HG03066 (cell line): ENCODE data around the gene DIAPH2.
A peak's percentile ranks its signal among the peaks of the same experiment; 100 is the strongest.
"Not testable (repeated sequence)": the region's sequence is repeated elsewhere in the genome, so short reads cannot be mapped to it uniquely, and the experiment has no call there.

Experiments
- ATAC-seq: cut with Tn5 transposase; IDR thresholded peaks from one replicate; pipeline ENCODE4 v1.9.1; 2021; ENCODE audit warnings: low read depth; ENCODE audit not compliant: unreplicated experiment

The DIAPH2 gene

DNA sequence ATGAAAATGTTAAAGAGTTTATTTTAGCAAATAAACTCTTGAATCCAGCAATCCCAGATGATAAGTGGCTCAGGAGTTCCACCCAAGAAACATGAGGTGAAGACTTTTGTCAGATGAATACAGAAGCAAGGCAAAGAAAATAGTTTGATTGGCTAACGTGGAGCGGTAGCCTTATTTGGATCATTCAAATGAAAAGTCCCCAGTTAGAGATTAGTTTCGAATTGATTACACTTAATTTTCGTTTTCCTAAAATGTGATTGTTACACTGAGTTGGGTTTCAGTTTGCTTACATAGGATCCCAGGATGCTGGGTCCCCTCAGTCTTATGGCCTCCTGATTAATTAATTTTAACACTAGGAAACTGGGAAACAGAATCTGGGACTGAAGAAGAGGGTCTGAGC lies 122.7 kb downstream of the DIAPH2 start:
- no peak for ATAC-seq

DNA sequence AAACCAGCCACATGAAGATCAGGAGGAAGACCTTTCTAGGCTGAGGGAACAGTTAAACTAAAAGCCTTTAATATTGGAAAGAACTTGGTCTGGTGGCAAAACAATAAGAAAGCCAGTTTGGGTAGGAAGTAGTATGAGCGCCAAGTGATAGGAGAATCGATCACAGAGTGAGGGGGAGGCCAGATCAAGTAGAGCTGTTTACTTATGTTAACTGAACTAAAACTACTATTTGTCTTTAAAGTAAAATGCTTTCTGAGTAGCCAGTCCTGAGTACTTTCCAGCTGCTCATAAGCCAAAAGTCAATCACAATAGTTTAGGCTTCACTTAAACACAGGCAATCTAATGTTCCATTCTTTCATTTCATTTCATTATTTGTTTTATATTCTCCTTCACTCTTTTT lies 136.3 kb downstream of the DIAPH2 start:
- no peak for ATAC-seq

DNA sequence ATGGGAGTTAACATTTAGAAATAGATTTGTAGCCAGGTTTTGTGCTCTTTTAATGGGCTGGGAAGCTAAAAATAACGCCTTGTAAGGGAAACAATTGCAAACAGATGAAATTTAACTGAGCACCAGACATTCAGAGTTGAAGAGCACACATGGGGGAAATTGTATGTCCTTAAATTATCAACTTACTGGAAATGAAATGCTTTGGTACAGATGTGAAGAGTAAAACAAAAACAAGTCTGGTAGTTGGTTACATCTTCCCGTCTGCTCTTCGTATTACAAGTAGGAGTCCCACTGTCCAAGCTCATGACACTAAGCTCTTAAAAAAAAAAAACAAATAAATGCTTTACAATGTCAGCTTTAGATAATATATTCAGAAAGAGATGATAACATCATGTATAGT lies 139.5 kb downstream of the DIAPH2 start:
- no peak for ATAC-seq

DNA sequence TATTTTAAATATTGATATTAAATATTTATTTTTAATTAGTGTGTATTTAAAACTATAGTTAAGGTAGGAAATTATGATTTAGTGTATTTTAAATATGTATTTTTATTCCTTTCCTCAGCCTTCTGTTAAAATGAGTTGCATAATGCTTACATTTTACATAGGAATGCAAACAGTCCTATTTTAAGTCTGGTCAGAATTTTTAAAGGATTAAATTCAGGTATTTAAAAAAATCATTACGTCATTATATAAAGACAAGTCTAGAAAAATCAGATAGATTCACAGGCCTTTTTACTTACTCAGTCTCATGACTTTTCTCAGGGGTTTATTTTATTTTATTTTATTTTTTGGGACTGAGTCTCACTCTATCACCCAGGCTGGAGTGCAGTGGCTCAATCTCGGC lies 148.7 kb downstream of the DIAPH2 start:
- no peak for ATAC-seq

DNA sequence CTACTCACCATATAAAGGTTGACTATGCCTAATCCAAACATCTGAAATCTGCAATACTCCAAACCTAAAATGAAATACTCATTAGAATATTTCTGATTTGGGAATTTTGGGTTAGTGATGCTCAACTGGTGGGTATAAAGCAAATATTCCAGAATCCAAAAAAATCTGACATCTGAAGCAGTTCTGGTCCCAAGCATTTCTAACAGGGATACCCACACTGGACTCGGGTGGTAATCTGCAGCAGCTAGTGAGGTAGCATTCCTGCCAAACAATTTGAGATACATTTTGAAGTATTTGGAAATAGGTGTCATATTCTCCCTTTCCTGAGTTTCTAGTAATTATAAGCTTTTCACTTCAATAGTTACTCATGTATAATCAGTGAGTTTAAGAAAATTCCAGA lies 149.5 kb downstream of the DIAPH2 start:
- ATAC-seq, result no peak

DNA sequence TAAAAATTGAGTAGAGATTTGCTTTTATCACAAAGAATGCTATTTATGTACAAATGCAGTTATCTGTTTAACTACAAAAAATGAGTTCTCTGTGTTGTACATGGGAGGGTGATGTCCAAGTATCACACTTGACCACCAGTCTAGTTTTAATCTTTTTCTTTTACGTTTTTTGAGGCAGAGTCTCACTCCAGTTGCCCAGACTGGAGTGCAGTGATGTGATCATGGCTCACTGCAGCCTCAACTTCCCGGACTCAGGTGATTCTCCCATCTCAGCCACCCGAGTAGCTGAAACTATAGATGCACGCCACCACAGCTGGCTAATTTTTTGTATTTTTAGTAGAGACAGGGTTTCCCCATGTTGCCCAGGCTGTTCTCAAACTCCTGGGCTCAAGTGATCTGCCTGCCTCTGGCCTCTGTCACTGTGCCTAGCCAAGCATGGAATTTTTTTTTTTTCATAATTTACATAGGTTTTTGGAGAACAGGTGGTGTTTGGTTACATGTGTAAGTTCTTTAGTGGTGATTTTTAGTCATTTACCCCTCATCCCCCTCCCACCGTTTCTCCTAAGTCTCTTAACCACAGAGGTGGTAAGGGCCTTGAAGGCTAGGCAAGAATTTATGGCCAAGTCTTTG lies 151.1 kb downstream of the DIAPH2 start:
- peak; percentile 79 for ATAC-seq

DNA sequence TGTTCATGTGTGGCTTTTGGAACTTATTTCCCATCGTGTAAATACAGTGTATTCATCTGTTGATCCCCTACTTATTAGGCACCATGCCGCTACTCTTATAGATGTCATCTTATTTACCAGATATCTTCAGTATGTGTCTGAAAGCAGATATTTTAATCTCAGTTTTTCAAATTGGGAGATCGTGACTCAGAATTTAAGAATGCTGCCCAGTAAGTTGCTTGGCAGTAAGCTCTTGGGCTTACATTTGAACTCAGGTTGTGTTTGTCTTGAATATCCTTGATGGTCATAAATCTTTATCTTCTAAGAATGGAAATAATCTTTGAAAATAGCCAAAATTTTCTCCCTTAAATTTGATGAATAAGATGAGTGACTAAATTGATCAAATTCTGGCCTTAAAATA lies 153.2 kb downstream of the DIAPH2 start:
- no peak for ATAC-seq

DNA sequence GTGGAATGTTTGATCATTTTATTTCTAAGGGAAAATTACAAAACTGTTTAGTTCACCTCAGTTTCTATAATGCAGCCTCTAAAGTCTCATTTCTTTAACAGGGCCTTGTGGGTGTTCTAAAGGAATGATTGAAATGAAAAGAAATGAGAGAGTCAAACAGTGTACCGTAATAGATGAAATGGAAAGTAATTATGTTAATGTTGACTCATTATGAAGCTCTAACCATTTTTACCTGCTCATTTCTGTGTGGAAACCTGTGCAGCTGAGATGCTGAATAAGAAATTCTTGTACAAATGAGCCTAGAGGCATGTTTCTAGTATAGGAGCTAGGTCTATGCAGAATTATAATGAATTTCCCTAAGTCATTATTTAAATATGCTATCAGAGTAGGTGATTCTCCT lies 153.9 kb downstream of the DIAPH2 start:
- ATAC-seq, result no peak

DNA sequence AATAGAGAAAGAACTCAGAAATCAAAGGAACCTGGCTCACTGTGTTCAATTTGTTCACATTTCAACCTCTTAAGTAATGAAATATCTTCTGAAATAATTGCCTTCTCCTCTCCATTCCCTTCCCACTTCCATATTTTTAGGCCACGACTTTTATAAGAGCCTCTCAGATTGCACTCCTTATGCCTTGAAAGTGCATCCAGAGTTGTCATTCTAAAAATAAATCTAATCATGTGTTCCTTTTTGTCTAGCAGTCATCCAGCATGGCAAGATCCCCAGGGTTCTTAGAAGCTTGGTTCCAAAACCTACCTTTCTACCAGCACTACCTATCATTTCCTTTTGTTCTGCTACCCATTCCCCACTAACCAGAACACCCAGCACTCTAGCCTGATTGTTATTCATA lies 156.7 kb downstream of the DIAPH2 start:
- no peak for ATAC-seq

DNA sequence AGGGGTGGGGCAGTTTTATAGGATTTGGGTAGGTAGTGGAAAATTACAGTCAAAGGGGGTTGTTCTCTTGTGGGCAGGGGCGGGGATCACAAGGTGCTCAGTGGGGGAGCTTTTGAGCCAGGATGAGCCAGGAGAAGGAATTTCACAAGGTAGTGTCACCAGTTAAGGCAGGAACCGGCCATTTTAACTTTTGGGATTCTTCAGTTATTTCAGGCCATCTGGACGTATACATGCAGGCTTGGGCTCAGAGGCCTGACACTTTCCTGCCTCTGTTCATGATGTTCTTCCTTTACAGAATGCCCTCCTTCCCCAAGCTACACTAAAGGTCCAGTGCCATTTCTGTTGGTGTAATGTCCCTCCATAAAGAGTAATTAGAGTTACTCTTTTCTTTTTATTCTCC lies 157.2 kb downstream of the DIAPH2 start:
- ATAC-seq, result not testable (repeated sequence)

DNA sequence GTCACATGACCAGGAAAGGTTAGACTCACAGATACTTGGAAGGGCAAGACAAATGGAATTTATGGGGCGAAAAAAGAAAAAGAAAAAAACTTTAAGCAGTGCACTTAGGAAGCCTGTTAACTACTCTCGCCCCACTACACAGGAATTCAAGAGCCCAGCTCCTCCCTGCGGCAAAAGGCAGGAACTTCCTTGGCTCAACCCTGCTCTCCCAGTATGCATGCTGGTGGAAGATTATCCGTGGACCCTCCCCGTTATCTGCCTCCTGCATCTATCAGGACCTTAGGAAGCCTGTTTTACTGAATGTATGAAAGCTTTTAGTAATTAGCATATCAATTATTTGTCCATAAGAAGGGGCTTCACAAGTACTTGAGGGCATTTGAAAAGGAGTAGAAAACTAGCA lies 158.9 kb downstream of the DIAPH2 start:
- ATAC-seq, result no peak

DNA sequence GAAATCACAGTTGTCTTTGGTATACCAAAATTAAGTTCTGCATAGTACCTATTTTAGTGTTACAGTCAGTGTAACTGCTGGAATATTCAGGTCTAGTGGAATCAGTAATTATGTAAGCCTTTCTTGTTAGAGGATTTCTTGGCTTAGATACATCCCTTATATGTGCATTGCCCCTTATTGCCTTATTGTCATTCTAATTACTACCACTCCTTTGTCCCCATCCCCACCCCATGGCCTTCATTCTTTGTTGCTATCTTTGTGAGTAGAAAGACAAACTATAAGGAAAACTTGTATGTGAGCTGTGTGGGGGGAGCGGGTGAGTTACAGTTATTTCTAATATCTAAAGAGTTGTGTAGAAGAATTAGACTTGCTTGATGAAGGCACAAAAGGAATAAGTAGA lies 162.2 kb downstream of the DIAPH2 start:
- no peak for ATAC-seq

DNA sequence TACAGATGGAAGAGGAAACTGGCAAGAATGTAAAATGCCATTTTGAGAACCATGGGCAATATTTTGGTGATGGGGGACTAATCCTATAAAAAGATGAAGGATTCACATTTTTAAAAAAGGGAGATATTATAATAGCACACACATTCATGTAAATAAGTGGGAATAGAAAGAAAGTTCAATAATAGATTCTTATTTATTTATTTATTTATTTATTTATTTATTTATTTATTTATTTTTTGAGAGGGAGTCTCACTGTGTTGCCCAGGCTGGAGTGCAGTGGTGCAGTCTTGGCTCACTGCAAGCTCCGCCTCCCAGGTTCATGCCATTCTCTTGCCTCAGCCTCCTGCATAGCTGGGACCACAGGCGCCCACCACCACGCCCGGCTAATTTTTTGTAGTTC lies 174.8 kb downstream of the DIAPH2 start:
- ATAC-seq, result not testable (repeated sequence)

DNA sequence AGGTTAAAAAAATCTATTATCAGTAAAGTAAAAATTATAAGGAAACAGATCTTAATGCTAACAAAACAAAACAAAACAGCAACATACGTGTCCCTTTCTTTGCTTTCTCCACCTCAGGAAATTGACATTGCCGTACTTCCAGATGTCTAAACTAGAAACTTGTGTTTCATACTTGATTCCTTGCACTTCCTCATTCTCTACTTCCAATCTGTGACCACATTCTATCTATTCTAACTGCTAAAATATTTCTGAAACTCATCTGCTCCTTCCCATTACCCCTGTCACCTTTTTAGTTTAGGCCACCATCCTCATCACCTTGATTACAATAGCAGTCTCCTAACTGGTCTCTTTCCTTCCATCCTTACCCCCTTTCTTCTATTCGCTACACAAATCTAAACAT lies 176.6 kb downstream of the DIAPH2 start:
- peak; percentile 56 for ATAC-seq

DNA sequence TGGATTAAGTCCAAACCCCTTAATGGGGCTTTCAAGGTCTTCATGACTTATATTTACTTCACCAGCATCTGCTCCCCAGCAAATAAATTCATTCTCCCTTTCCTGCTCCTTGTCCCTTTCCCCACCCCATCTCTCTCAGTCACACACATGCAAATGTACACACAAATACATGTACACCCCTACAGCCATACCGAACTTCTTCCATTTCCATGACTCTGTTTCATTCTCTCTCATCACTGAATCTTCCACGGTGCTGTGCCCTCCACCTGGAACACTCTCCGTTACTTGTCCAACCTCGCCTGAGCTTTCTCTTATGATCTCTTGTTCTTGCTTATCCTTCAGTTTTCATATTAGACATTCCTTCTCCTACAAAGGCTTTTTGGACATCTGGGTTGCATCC lies 177.0 kb downstream of the DIAPH2 start:
- ATAC-seq, result no peak

DNA sequence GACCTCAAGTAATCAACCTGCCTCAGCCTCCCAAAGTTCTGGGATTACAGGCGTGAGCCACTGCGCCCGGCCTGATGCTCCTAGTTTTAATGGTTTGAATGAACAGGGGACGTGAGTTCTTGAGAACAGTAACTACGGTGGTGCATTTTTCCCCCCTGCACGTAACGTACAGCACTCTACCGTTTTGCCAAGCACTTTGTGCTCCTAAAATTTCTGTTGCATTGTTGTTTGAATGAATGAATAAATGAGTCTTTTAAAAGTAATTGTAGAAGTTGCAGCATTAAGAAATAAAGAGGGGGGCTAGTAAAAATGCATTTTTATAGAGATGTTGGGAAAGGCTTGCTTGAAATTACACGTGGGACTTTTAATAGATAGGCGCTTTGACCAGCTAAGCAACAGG lies 199.0 kb downstream of the DIAPH2 start, which contains the start of gene RPA4:
TSS of gene RPA4 (plus strand) at position 301 of the 400 bp plus-strand sequence. CDS start 403 bp downstream, outside the sequence.
- no peak for ATAC-seq

DNA sequence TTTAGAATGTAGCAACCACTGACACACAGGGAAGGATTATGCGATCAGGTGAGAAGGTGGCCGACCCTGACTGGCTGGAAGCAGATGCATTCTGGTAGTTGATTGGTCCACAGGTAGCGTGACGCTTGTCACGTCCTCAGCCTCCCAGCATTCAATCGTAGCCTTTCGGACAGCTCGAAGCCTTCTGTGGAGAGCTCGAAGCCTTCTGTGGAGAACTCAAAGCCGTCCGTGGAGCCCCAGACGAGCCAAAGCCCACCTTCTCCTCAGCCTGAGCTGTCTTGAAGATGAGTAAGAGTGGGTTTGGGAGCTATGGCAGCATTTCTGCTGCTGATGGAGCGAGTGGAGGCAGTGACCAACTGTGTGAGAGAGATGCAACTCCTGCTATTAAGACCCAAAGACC lies 199.4 kb downstream of the DIAPH2 start:
- no peak for ATAC-seq

DNA sequence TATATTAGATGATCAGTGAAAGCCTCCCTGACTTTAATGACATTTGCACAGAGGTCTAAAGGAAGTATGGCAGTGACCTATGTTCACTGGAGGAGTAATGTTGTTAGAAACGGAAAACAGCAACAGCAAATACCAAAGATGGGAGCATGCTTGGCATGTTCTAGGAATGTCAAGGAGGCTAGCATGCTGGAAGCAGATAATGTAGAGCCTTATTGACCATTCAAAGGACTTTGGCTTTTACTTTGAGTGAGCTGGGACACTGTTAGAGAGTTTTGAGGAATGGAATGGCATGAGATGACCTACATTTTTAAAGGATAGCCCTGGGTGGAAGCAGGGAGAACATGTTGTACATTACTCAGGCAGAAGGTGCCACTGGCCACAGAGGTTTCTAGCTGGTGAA lies 205.1 kb downstream of the DIAPH2 start:
- ATAC-seq, result no peak

DNA sequence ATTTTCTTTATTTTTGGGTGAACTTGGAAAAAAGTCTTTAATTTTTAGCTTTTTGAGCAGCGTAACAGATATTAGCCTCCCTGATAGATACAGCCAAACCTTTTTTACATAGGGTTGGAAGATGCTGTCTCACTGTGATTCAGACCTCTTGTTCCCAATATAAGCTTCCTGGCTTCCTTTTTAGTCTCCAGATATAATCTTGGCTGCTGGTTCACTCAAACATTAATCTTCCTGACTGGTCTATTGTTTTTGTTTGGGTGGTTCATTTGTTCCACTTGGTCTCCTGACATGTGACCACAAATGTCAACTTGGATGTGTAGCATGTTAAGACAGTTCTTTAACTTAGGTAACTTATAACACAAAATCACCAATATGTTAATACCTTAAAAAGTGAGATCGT lies 222.1 kb downstream of the DIAPH2 start:
- no peak for ATAC-seq

DNA sequence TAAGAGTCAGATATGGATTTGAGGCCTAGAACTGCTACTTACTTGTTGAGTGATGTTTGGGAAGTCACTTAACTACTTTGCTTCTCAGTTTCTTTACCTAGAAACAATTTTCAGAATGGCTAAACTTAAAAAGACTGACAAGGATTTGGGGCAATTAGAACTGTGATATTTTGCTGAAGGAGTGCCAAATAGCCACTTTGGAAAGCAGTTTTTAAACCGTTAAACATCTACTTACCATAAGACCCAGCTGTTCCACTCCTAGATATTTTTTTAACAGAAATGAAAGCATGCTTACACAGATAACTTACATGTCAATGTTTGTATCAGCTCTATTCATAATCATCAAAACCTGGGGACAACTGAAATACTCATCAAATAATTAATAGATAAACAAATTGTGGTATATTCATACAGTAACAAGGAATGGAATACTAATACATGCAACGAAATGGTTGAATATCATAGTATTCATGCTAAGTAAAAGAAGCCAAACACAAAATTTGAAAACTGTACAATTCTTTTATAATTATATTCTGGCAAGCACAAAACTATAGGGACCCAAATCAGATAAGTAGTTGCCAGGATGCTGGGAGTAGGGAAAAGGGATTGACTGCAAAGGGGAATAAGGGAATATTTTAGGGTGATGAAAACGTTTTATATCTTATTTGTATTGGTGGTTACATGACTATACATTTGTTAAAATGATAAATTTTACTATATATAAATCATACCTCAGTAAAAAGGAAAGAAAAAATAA lies 223.1 kb downstream of the DIAPH2 start:
- ATAC-seq, result no peak

DNA sequence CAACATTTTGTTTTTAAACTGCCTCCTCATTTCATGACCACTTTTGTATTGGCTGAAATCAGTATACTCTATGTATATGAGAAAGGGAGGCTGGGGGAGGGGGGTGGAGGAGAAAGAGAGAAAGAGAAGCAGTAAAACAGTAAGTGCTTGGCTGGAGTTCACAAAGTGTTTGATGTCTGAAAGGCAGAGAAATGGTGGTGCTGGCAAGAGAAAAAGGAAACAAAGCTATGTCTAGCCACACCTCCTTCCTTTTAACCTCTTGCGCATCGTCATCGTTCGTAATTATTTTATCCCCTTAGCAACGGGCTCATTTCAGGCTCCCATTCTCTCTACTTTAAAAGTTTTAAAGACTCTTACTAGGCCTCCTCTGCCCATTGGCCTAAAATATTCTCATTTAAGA lies 224.6 kb downstream of the DIAPH2 start:
- no peak for ATAC-seq

DNA sequence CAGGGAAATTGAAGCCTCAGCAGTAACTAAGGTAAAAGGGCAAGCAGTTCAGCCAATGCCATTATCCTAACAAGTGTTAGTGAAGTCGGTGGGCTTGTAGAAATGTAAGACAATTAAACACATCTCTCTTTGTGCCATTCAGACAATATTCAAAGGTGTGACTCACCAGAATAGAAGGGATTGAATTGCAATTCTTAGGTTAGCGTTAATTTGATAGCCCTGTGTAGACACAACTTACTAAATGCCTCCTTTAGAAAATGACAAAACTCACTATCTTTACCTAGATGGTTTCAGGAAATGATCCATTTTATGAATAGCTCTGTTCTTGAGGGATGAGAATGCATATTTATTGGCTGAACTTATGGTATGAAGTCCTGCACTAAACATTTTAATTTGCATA lies 234.2 kb downstream of the DIAPH2 start:
- ATAC-seq, result no peak
